Stimulated activated CD4-positive, alpha-beta T cell treated with anti-CD3 and anti-CD28 coated beads, Interleukin-12 subunit alpha, Interleukin-12 subunit beta, amount 100 ng/mL, for 4 hours (primary cell): Measurements from ENCODE around the gene PPFIBP2.

Source experiments
- DNase-seq: peaks from one replicate; pipeline ENCODE4 v3.0.0-alpha.2; 2020

PPFIBP2 gene

GRCh38 chr11:7671347-7672215 lies 157.8 kb downstream of the PPFIBP2 start:
- DNase-seq, result no peak

- DNase-seq, result no peak
Observed at GRCh38 chr11:7672276-7672959, 158.6 kb downstream of the PPFIBP2 start.

- DNase-seq, result no peak
Observed at GRCh38 chr11:7672960-7673723, 159.3 kb downstream of the PPFIBP2 start, which contains the start of gene CYB5R2. CYB5R2 (minus strand) TSS chr11:7673500; CDS start chr11:7672825, 675 bp downstream.

DNA sequence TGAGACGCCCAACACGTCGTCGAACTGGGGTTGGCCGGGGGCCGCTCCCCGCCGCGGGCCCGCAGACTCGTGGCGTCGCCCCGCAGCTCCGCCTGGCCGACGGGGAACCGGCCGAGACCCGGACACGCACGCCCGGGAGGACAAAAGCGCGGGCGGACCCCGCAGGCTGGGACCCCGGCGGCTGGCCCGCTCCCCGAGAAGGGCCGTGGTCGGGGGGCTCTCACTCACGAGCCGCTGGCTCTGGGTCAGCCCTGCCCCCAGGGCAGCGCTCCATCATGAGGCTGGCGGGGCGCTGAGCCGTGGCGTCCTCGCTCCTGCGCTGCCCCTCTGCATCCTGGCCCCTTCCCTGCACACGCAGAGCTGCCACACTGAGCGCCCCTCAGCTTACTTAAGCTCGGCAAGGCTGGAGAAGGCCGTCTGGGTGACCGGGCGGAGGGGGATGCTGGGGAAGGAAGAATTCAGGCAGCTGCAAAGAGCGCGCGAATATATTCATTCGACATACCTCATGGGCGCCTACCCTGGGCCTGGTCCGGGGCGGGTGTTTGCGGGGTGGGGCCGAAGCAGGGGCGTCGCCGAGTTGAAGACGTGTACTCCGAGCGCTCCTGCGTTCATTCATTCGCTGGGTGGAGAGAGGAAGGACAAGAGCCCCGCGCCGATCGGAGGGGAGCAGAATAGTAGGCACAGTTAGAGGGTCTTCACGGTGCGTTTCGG lies 160.1 kb downstream of the PPFIBP2 start:
- peak; percentile 18 for DNase-seq

- DNase-seq, result no peak
Observed at GRCh38 chr11:7675631-7676030, 161.8 kb downstream of the PPFIBP2 start.

- DNase-seq, result no peak
Observed at GRCh38 chr11:7677071-7677470, 163.3 kb downstream of the PPFIBP2 start.

- no peak for DNase-seq
Observed at GRCh38 chr11:7677796-7678201, 164.0 kb downstream of the PPFIBP2 start.

DNA sequence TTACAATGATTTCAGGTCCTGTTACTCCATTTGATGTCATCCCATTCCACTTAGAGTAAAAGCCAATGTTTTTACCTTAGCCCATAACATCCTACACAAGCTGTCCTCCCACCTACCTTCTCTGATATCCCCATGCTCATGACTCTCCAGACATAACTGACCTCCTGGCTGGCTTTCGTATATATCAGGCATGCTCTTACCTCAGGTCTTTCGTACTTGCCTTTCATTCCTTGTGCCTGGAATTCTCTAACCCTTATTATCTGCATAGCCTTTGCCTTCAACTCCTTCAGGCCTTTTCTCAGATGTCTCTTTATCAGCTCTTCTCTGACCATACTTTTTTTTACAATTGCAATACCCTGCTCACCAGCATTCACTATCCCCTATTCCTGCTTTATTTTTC lies 169.8 kb downstream of the PPFIBP2 start:
- no peak for DNase-seq

DNA sequence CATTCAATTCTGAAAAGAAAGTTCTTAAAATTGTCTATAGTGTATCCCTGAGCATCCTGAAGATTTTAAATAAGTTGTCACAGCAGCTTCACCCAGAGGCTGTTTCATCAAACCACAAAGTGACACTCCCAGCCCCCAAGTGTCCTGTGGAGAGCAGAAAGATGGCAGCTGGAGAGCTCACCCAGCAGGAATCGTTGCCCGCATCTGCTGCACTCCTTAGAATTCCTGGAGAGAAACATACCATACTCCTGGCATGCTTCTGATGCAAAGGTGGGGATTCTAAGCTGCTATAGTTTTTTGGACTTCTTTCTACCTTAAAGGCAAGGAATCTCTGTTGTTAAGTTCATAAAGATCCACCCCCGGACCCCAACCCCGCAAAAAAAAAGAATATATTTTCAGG lies 173.0 kb downstream of the PPFIBP2 start:
- DNase-seq, result no peak

DNA sequence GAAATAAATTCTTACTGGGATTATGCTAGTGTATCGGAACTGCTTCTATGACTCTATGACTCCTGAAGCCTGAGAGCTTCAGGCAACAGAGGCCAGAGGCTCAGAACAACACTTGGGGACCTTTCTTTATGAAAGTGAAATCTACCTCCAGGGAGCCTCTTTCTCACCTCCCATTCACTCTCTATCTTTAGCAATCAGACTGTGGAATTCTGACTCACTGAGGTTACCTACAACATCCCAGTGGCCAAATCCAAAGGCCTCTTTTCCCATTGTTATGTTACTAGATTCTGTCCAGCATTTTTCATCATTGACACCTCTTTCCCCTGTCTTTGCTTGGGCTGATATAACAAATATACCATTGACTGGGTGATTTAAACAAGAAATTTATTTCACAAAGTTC lies 173.6 kb downstream of the PPFIBP2 start:
- DNase-seq, result no peak

DNA sequence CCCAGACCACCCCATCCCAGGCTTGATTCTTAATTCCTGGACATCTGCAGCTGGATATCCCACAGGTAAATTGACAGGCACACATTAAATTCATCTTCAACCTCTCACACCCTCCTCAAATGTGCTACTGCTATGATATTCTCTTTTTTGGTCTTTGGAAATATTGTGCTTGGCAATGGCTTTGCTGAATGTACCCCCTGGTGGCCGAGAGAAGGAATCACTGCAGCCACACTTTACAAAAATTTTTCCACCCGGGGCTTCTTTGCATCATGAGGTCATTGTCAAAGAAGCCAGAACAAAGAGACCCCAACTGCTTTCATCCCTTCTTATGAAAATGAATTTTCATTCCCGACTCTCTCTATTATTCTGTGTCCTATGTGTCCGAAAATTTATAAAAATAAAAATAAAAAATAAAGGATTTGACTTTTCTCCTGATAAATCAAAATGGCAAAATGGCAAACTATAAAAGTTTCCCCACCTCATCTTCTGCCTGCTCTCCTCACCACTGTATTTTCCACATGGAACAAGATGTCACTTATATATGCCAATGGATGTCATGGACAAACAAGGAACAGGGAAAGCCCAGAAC lies 174.5 kb downstream of the PPFIBP2 start:
- no peak for DNase-seq

DNA sequence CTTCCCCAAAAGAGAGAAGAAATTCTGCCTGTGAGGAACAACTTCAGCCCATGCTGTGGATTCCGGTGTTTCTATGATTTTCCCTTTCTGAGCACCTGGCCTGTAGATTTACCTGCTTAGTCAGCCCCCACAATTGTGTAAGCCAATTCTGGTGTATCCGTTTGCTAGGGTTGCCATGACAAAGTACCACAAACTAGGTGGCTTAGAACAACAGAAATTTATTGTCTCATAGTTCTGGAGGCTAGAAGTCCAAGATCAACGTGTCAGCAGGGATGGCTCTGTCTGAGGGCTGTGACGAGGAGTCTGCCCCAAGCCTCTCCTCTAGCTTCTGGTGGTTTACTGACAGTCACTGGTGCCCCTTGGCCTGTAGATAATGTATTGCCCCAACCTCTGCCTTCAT lies 175.4 kb downstream of the PPFIBP2 start:
- no peak for DNase-seq

DNA sequence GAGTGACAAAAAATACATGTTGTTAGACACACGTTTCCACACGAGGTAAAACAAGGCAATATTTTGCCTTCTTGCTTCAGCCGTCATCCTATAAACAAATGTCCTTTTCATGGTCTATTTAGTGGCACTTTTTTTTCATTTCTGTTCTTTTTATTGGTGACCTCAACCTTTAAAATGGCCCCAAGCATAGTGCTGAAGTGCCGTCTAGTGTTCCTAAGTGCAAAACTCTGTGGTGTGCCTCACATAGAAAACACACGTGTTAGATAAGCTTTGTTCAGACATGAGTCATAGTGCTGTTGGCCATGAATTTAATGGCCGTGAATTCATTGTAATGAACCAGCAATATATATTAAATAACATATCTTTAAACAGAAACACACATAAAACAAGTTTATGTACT lies 176.8 kb downstream of the PPFIBP2 start:
- no peak for DNase-seq

GRCh38 chr11:7691759-7692350 lies 178.1 kb downstream of the PPFIBP2 start:
- no peak for DNase-seq

DNA sequence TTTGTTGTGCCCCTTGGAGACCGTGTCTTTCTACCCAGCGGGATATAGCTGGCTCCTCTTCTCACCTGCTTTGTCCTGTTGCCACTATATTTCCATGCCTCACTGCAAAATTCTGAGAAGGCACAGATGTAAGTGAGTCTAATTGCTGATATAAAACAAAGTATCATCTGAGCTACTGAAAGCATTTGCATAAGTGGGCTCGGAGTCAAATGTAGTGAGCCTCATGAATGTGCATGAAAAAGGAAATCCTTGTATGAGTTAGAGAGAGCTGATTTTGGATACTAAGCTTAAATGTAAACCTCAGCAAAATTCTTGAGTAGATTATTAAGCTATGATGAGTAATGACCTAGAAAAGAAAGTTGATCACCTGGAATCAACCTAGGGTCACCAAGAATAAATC lies 178.6 kb downstream of the PPFIBP2 start:
- DNase-seq, result no peak

DNA sequence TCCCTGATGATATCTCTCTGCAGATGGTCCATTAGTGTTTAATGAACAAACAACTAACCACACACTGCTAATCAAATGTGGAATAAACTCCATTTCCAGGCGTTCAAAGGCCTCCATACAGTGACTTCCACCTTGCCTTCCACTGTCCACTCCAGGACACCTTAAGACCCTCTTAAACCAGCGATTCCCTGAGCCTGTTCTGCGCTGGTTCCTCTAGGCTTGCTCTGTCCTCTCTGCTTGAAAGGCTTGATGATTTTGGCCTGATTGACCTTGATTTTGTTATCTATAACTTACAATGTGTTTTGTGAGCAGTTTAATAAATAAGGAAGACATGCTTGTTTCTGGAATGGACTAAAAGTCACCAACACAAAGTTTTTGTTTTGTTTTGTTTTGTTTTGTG lies 180.4 kb downstream of the PPFIBP2 start:
- no peak for DNase-seq

DNA sequence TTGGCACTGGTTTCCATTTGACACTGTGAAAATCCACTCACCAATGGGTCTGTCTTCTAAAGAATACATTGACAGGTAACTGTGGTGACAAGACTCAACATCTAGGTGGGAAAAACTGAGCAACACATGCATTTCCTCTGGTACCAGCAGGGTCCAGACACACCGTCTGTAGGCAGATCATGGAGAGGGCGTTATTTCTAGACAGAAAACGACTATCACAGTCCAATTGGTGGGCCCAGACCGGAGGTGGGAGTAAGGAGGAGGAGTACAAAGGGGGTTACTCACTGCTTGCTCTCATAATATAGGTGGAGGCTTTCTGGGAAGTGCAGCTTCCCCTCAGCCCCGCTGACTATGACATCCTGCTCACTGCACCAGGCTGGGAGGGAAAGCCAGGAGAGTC lies 182.6 kb downstream of the PPFIBP2 start:
- DNase-seq, result no peak
